ENCODE results near the gene OSTF1.
A peak's percentile ranks its signal among the peaks of the same experiment; 100 is the strongest.

OSTF1 gene

DNA sequence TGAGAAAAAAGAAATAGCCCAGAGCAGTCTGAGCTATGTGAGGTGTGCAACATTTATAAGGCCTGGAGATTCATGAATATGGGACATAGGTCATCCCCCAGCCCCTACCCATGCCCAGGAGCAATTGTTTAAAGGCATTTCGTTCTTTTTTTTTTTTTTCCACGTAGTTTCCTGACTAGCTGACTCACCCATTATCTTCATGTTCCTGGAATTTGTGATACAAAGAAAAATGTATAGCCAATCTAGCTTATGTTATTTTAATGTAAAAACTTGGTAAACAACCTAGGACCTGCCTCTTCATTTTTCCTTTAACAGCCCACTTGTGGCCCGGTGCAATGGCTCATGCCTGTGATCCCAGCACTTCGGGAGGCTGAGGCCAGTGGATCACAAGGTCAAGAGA, 81.3 kb downstream of the OSTF1 start:
- FAIRE-seq, result no peak

DNA sequence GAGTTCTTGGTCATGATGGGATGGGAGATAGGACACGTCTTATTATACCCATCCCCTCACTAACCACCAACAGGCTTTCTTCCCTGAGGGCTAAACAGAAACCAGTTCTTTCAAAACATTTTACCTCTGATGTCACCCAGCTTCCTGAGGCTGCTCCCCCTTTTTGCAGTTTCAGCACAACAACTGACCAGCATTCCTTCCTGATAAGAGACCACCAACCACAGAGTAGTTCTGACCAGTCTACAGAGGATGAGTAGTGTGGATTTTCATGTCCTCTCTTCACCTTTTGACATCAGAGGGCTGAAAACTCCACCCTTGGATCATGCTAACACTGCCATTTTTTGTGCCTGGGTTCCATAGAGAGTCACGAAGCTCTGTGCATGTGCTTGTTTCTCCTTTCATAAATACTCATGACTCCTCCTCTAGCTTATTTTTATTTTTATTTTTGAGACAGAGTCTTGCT, 82.6 kb downstream of the OSTF1 start:
- FAIRE-seq, result no peak

DNA sequence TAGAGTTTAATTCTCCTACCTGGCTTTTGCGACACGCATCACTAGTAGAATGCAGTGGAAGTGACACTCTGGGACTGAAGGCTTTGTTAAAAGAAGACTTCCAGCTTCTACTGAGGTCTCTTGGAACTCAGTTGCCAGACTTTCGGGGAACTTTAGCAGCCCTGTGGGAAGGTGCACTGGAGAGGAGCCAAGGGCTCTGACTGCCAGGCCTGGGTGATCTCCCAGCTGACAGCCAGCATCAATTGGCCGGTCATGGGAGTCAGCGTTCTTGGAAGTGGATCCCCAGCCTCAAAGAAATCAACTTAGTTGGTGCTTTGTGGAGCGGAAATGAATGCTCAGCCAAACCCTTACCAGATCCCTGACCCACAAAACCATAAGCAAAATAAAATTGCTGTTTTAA, 87.1 kb downstream of the OSTF1 start:
- FAIRE-seq, result no peak

DNA sequence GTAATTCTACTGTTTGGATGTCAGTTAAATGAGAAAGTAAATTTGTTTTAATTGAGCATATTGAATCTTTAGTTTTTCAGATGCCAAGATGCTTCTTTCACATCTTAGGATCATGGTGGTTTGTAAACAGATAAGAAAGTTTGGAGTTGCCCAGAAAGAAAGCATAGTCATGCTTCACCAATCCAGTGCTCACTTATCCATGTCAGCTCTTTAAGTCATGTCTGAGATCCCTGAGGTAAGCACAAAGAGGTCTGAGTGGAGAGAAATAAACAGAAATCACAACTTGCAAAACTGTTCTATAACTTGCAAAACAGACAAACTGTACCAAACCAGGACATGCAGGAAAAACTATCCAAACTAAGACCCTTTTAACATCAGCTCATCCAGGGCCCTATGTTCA, 87.7 kb downstream of the OSTF1 start:
- FAIRE-seq, result no peak

DNA sequence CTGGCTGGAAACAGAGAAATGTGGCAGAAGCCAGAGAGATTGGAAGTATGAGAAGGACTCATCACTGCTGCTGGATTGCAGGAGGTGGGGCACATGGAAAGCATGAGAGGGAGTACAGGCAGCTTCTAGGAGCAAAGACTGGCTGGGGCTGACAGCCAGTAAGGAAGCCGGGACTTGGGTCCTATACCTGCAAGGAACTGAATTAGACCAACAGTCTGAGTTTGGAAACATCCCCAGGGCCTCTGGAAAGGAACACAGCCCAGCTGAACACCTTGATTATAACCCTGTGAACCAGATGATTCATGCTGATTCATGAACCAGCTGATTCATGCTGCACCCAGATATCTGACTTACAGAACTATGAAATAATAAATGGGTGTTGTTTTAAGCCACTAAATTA, 93.4 kb downstream of the OSTF1 start:
- no peak for FAIRE-seq

DNA sequence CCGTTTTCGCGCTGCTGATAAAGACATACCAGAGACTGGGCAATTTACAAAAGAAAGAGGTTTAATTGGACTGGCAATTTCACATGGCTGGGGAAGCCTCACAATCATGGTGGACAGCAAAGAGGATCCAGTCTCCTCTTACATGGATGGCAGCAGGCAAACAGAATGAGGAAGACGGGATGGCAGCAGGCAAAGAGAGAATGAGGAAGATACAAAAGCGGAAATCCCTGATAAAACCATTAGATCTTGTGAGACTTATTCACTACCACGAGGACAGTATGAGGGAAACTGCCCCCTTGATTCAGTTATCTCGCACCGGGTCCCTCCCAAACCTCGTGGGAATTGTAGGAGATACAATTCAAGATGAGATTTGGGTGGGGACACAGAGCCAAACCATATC, 95.0 kb downstream of the OSTF1 start:
- FAIRE-seq, result no peak

DNA sequence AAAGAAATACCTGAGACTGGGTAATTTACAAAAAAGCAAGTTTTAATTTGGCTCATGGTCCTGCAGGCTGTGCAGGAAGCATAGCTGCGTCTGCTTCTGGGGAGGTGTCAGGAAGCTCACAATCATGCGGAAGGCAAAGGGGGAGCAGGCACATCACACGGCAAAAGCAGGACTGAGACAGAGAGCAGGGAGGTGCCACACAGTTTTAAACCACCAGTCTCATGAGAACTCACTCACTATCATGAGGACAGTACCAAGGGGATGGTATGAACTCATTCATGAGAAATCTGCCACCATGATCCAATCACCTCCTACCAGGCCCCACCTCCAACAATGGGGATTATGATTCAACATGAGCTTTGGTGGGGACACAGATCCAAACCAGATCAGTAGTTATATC, 96.2 kb downstream of the OSTF1 start:
- FAIRE-seq, result no peak

DNA sequence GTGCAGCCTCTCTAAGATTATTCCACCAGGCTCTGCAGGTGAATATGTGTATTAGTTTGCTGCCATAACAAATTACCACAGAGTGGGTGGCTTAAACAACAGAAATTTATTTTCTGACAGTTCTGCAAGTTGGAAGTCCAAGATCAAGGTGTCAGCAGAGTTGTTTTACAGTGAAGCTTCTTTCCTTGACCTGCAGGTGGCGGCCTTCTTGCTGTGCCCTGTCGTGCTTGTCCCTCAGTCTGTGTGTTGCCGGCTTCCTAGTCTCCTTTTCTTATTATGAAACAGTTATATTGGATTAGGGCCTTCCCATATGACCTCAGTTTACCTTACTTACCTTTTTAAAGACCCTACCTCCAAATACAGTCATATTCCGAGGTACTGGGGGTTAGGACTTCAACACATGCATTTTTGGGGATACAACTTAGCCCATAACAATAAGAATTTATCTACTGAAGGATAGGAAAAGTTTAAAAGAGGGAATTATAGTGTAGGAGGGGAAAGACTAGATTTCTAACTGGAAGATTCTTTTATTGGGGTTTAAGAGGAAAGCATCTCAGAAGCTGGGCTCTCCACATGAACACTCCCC, 97.4 kb downstream of the OSTF1 start:
- no peak for FAIRE-seq

DNA sequence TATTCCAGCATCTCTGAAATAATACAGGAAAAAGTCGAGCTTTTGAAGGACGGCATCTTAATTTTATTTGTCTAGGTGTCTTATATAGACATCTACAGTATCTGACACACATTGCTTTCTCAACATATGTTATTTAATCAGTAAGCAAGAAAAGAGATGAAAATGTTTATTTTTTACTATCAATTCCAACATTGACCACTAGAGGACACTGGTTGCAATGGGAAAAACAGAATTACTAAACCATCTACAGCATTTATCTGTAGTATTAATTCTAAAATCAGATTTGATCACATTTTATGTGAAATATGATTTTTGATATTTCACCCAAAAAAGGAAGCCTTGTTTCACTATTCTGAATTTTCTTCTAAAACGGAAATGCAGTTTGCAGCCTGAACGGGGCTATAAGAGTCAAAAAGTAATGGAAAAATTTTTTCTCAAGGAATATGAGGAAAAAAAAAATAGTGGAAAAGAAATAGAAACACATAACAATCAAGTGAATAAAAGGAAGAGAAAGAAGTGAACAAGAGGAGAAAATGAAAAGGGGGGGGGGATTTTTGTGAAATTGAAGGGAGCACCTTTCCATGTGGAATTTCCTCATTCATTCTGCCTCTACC, 98.6 kb downstream of the OSTF1 start:
- FAIRE-seq, result peak; percentile 29

DNA sequence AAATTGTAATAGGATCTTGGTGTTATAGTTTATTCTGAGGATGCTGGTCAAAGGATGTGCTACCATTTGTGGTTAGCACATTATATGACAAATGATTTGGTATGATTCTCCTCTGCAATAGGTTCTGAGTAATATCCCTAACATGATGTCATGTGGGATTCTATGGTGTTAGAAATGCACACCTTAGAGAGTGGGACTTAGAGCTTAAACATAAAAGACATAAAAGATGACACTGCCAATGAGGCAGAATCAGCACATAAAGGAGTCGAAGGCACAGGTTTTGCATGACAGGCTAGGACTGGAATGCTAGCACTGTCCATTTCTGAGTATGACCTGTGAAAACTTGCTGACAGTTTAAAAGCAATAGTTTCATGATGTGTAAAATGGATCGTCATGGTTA, 100.4 kb downstream of the OSTF1 start:
- FAIRE-seq, result no peak

DNA sequence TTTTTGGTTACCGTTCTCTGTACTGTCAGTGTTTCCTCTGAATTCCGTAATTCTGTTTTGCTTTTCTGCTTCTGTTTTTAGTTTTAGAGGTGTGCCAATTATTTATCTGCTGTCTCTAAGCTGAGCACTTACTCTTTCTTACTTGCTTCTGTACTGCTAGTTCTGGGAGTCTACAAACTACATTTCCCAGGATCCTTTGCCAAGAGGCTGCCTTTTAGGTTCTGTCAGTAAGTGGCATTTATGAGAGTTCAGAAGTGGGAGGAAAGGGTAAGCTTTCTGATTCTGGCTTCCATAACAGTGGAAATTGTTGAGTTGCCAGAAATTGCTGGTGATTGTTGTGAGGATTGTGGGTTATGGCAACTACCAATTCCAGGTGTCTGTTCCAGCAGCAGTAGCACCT, 102.4 kb downstream of the OSTF1 start:
- FAIRE-seq, result no peak

All from TTC549 (cell line).